KOPT-K1 (cell line): ENCODE data around the gene AP1M2.
"Not testable (repeated sequence)": the region's sequence is repeated elsewhere in the genome, so short reads cannot be mapped to it uniquely, and the experiment has no call there.

ENCODE experiments used
- H3K27ac ChIP-seq: fragments of 200-600 bp; sonication (generic); 2 replicates; pipeline ENCODE4 v1.5.1; 2016; ENCODE audit warnings: antibody characterized with exemption, mild to moderate bottlenecking, low read depth, low read length; ENCODE audit not compliant: poor library complexity, severe bottlenecking
- H3K36me3 ChIP-seq: fragments of 200-600 bp; sonication (generic); 2 replicates; pipeline ENCODE4 v1.5.1; 2017; ENCODE audit warnings: antibody characterized with exemption, mild to moderate bottlenecking, low read length, moderate library complexity; ENCODE audit not compliant: insufficient read depth
- H3K9me3 ChIP-seq: fragments of 200-600 bp; sonication (generic); 2 replicates; pipeline ENCODE4 v1.5.1; 2017; ENCODE audit warnings: antibody characterized with exemption, low read length, mild to moderate bottlenecking; ENCODE audit not compliant: insufficient read depth, poor library complexity, severe bottlenecking

Gene AP1M2

DNA sequence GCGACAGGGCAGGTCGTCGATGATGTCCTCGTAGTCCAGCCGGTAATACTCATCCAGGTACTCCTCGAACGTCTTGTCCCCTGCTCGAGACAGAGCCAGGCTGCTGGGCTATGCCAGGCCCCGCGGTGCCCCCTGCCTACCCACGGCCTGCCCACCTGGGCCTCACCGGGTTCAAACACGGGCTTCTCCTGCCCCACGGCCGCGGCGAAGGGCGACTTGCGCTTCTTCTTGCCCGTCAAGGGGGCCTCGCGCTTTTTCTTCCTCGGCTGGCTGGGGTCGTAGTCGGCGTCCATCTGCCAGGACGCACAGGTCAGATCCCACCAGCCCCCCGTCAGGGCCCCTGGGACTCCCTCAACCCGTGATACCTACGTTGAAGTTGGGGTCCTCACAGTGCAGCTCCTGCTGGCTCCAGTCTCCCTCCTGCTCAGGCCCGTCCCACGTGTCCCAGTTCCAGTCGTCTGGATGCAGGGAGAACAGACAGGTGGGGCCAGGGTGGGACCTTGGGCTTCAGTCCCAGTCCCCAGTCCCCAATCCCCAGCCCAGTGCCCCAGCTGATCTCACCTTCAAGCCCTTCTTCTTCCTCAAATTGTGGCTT is 29.4 kb downstream of the AP1M2 start:
- Histone ChIP-seq H3K9me3 (no peaks in the 10 kb centered on the region), H3K27ac (no peak overlapping the region), H3K36me3 (peaks cover 94% of the 10 kb centered on the region)

DNA sequence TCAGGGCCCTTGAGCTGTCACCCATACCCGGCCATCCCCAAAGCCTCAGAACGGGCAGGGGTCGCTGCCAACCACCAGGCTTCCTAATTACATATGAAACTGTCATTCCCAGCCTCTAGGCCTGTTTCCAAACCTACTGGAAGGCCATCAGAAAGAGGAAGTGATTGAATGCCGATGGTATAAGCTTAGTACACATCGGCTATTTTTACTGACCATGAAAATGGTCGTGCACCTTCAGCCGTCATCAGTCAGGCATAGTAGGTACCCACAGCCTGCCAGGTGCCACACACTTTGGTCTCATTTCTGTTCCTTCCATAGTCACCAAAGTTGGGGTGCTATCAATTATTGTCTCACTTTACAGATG is 31.5 kb downstream of the AP1M2 start:
- Histone ChIP-seq H3K36me3 (peaks cover 94% of the 10 kb centered on the region), H3K9me3 (no peaks in the 10 kb centered on the region), H3K27ac (peak overlapping the region; percentile 99)

- Histone ChIP-seq H3K9me3 (no peaks in the 10 kb centered on the region), H3K27ac (peak overlapping the region; percentile 99), H3K36me3 (peaks cover 94% of the 10 kb centered on the region)
Observed at GRCh38 chr19:10554760-10555609, 32.1 kb downstream of the AP1M2 start.

GRCh38 chr19:10553943-10554381 is 33.1 kb downstream of the AP1M2 start:
- Histone ChIP-seq H3K27ac (peak overlapping the region; percentile 99), H3K36me3 (peaks cover 94% of the 10 kb centered on the region), H3K9me3 (no peaks in the 10 kb centered on the region)

GRCh38 chr19:10553087-10553667 is 33.9 kb downstream of the AP1M2 start:
- Histone ChIP-seq H3K9me3 (no peaks in the 10 kb centered on the region), H3K27ac (peak overlapping the region; percentile 99), H3K36me3 (peaks cover 94% of the 10 kb centered on the region)

DNA sequence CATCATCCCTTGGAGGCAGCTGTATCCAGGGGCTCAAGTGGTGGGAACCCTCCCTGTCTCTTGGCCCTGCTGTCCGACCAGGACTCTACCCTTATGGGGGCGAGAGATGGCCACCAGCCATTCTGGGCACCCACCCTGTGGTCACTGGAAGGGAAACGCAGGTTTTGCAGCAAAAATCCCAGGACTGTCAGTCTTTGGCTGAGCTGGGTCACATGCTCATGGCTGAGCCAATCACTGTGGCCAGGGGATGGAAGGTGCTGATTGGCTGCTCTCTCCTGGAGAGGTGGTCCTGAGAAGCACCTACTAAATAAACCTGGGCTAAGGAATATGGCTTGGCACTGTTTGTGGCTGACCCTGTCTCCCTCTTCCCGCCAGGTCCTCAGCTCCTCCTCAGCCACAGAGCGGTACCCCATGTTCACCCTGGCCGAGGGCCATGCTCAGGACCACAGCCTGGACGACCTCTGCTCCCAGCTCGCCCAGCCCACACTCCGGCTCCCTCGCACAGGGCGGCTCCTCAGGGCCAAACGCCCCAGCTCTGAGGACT is 34.5 kb downstream of the AP1M2 start:
- H3K9me3 ChIP-seq: no peaks in the 10 kb centered on the region
- H3K36me3 ChIP-seq: peaks cover 92% of the 10 kb centered on the region
- peak overlapping the region; percentile 99 for H3K27ac ChIP-seq

DNA sequence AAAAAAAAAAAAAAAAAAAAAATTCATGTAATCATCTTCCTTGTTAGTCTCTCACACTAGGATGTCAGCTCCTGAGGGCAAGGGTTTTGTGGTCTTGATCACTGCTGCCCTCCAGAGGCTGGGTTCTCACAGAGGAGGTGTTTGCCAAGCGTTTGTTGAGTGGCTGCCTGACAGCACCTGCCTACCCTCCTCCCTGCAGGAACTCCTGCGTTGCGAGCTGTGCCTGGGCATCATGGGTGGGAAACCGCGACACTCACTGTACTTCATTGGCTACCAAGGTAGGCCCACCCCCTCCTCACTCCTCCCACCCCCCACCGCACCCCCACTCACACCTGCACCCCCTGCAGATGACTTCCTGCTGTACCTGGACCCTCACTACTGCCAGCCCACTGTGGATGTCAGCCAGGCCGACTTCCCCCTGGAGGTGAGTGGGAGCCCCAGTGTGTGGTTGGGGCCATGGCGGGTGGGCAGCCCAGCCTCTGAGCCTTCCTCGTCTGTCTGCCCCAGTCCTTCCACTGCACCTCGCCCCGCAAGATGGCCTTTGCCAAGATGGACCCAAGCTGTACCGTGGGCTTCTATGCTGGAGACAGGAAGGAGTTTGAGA is 35.3 kb downstream of the AP1M2 start:
- Histone ChIP-seq H3K36me3 (peaks cover 92% of the 10 kb centered on the region), H3K9me3 (no peaks in the 10 kb centered on the region), H3K27ac (peak overlapping the region; percentile 99)

DNA sequence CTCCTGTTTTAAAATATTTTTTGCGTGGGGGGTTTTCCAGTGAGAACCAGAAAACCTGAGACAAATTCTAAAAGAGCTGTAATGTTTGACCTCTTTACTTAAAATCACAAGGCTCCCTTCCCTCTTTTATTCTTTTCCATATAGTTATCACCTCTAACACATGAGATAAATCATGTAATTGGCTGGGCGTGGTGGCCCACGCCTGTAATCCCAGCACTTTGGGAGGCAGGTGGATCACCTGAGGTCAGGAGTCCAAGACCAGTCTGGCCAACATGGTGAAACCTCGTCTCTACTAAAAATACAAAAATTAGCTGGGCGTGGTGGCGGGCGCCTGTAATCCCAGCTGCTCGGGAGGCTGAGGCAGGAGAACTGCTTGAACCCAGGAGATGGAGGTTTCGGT is 36.1 kb downstream of the AP1M2 start:
- Histone ChIP-seq H3K36me3 (peaks cover 91% of the 10 kb centered on the region), H3K27ac (peak overlapping the region; percentile 41)
- H3K9me3 ChIP-seq: not testable (repeated sequence)

- H3K27ac ChIP-seq: no peak overlapping the region
- no peaks in the 10 kb centered on the region for H3K9me3 ChIP-seq
- H3K36me3 ChIP-seq: peaks cover 89% of the 10 kb centered on the region
Observed at GRCh38 chr19:10550336-10550735, 36.8 kb downstream of the AP1M2 start.

GRCh38 chr19:10549733-10550132 is 37.4 kb downstream of the AP1M2 start:
- Histone ChIP-seq H3K9me3 (no peaks in the 10 kb centered on the region), H3K36me3 (peaks cover 83% of the 10 kb centered on the region), H3K27ac (no peak overlapping the region)

DNA sequence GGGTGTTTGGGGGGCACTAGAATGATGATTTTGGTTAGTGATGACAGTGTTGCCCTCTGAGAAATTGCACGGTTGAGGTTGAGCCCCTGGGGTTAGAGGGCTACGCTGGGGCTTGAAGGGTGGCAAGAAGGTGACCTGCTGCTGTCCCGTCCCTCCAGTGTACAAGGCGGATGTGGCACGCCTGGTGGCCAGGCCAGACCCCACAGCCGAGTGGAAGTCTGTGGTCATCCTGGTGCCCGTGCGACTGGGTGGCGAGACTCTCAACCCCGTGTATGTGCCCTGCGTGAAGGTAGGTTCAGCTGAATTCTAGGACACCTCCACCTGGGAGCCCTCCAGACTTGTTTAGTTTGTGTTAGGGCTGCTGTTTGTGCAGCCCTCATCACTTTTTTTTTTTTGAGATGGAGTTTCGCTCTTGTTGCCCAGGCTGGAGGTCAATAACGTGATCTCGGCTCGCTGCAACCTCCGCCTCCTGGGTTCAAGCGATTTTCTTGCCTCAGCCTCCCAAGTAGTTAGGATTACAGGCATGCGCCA is 38.3 kb downstream of the AP1M2 start:
- Histone ChIP-seq H3K9me3 (no peaks in the 10 kb centered on the region), H3K36me3 (peaks cover 78% of the 10 kb centered on the region), H3K27ac (no peak overlapping the region)

DNA sequence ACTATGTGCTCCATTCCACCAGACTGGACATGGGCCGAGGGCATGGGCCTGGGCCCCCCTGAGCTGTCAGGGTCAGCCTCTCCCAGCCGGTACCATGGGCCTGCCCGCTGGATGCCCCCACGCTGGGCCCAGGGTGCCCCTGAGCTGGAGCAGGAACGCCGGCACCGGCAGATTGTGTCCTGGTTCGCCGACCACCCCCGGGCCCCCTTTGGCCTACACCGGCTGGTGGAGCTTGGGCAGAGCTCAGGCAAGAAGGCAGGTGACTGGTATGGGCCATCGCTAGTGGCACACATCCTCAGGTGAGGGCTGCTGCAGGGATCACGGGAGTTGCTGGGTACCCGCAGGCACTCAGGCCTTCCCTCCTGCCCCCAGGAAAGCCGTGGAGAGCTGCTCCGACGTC is 40.3 kb downstream of the AP1M2 start:
- Histone ChIP-seq H3K27ac (no peak overlapping the region), H3K36me3 (peaks cover 59% of the 10 kb centered on the region), H3K9me3 (no peaks in the 10 kb centered on the region)

- Histone ChIP-seq H3K9me3 (no peaks in the 10 kb centered on the region), H3K36me3 (peaks cover 39% of the 10 kb centered on the region), H3K27ac (peak overlapping the region; percentile 93)
Observed at GRCh38 chr19:10544753-10545251, 42.3 kb downstream of the AP1M2 start.

- Histone ChIP-seq H3K27ac (peak overlapping the region; percentile 93), H3K36me3 (peaks cover 34% of the 10 kb centered on the region), H3K9me3 (no peaks in the 10 kb centered on the region)
Observed at GRCh38 chr19:10544242-10544752, 42.8 kb downstream of the AP1M2 start.
